ENCODE data around the gene ASCC1. TPM values are rescaled to one million over a fixed set of nuclear protein-coding genes. Genes with fewer than 3 reads are reported as not detected.

The ASCC1 gene
- total and polyA plus RNA-seq, 2 of the 13 experiments (the other 11 are each of a cell fraction or from before 2014, with no cell fraction given) = 21.6 to 30.1 TPM

DNA sequence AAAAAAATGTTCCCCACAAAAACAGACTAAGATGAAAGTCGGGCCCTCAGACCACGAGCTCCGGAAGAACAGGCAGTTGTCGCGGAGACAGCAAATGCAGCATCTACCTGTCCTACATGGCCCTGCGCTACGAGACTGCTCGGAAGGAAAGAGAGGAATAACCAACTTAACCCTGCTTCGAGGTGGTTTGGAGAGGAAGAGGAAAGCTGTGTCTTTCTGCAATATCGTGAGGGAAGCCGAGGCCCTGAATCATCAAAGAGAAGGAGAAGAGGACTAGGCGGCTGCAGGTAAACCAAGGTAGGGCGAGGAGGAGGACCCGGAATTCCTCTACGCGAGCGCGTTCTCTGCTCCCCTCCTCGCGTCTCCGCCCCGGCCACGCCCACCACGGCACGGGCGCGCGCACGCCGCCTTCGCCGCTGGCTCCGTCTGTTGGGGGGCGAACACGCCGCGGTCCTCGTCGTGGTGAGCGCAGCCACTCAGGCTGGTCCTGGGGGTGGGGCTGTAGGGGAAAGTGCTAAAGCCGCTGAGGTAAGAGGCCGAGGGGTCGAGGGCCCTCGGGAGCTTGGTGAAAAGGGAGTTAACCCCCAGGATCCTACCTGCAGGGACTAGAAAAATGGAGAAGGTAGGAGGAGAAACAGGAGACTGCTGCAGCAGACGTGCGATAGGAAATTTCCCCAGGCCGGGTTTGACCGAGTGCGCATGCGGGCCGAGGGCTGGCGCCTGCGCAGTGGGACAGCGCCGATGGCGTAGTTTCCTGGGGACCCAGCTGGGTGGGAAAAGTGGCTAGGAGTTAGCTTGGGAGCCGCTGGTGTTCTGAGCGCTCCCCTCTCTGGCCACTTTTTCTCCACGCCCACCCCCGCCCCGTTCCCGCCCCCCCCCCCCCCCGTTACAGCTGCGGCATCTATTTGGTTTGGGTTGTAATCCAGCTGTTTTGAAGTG is at the start of gene ASCC1, which contains the start of gene ANAPC16 (continued):
- TF ChIP-seq, protein P1, sequence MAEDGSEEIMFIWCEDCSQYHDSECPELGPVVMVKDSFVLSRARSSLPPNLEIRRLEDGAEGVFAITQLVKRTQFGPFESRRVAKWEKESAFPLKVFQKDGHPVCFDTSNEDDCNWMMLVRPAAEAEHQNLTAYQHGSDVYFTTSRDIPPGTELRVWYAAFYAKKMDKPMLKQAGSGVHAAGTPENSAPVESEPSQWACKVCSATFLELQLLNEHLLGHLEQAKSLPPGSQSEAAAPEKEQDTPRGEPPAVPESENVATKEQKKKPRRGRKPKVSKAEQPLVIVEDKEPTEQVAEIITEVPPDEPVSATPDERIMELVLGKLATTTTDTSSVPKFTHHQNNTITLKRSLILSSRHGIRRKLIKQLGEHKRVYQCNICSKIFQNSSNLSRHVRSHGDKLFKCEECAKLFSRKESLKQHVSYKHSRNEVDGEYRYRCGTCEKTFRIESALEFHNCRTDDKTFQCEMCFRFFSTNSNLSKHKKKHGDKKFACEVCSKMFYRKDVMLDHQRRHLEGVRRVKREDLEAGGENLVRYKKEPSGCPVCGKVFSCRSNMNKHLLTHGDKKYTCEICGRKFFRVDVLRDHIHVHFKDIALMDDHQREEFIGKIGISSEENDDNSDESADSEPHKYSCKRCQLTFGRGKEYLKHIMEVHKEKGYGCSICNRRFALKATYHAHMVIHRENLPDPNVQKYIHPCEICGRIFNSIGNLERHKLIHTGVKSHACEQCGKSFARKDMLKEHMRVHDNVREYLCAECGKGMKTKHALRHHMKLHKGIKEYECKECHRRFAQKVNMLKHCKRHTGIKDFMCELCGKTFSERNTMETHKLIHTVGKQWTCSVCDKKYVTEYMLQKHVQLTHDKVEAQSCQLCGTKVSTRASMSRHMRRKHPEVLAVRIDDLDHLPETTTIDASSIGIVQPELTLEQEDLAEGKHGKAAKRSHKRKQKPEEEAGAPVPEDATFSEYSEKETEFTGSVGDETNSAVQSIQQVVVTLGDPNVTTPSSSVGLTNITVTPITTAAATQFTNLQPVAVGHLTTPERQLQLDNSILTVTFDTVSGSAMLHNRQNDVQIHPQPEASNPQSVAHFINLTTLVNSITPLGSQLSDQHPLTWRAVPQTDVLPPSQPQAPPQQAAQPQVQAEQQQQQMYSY (CRISPR knock-in tag; IDR thresholded peaks at IDR 0.05) = peak; percentile 83
- TF ChIP-seq, protein P2, sequence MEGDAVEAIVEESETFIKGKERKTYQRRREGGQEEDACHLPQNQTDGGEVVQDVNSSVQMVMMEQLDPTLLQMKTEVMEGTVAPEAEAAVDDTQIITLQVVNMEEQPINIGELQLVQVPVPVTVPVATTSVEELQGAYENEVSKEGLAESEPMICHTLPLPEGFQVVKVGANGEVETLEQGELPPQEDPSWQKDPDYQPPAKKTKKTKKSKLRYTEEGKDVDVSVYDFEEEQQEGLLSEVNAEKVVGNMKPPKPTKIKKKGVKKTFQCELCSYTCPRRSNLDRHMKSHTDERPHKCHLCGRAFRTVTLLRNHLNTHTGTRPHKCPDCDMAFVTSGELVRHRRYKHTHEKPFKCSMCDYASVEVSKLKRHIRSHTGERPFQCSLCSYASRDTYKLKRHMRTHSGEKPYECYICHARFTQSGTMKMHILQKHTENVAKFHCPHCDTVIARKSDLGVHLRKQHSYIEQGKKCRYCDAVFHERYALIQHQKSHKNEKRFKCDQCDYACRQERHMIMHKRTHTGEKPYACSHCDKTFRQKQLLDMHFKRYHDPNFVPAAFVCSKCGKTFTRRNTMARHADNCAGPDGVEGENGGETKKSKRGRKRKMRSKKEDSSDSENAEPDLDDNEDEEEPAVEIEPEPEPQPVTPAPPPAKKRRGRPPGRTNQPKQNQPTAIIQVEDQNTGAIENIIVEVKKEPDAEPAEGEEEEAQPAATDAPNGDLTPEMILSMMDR (CRISPR knock-in tag; IDR thresholded peaks at IDR 0.05) = peak; percentile 27; the same call in 1 of the 2 replicates
- TF ChIP-seq, protein P3, sequence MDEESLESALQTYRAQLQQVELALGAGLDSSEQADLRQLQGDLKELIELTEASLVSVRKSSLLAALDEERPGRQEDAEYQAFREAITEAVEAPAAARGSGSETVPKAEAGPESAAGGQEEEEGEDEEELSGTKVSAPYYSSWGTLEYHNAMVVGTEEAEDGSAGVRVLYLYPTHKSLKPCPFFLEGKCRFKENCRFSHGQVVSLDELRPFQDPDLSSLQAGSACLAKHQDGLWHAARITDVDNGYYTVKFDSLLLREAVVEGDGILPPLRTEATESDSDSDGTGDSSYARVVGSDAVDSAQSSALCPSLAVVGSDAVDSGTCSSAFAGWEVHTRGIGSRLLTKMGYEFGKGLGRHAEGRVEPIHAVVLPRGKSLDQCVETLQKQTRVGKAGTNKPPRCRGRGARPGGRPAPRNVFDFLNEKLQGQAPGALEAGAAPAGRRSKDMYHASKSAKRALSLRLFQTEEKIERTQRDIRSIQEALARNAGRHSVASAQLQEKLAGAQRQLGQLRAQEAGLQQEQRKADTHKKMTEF (CRISPR knock-in tag; IDR thresholded peaks at IDR 0.05) = peak; percentile 93
- TF ChIP-seq ZNF816 (CRISPR knock-in tag; IDR thresholded peaks at IDR 0.05; ENCODE audit: borderline replicate concordance) (peak; percentile 83), ZNF724P (CRISPR knock-in tag; IDR thresholded peaks at IDR 0.05; ENCODE audit: borderline replicate concordance) (peak; percentile 27; the same call in 1 of the 2 replicates), GATAD2A (CRISPR knock-in tag; IDR thresholded peaks at IDR 0.05) (peak; percentile 35), KDM5B (CRISPR knock-in tag; IDR thresholded peaks at IDR 0.05; ENCODE audit: borderline replicate concordance) (peak; percentile 87; the same call in 1 of the 2 replicates), HOXA7 (CRISPR knock-in tag; IDR thresholded peaks at IDR 0.05) (no peak), BRCA1 (CRISPR knock-in tag; IDR thresholded peaks at IDR 0.05) (no peak), LCORL (IDR thresholded peaks at IDR 0.05) (no peak), LCORL (CRISPR knock-in tag; IDR thresholded peaks at IDR 0.05) (peak; percentile 91)
- TF ChIP-seq, protein P4, sequence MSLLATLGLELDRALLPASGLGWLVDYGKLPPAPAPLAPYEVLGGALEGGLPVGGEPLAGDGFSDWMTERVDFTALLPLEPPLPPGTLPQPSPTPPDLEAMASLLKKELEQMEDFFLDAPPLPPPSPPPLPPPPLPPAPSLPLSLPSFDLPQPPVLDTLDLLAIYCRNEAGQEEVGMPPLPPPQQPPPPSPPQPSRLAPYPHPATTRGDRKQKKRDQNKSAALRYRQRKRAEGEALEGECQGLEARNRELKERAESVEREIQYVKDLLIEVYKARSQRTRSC (CRISPR knock-in tag; IDR thresholded peaks at IDR 0.05; ENCODE audit: low read depth) = 0 out of 2 replicates have a peak, but pooled peaks have one; percentile 38
- TF ChIP-seq, protein P5, sequence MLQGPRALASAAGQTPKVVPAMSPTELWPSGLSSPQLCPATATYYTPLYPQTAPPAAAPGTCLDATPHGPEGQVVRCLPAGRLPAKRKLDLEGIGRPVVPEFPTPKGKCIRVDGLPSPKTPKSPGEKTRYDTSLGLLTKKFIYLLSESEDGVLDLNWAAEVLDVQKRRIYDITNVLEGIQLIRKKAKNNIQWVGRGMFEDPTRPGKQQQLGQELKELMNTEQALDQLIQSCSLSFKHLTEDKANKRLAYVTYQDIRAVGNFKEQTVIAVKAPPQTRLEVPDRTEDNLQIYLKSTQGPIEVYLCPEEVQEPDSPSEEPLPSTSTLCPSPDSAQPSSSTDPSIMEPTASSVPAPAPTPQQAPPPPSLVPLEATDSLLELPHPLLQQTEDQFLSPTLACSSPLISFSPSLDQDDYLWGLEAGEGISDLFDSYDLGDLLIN (CRISPR knock-in tag; IDR thresholded peaks at IDR 0.05; ENCODE audit: borderline replicate concordance) = peak; percentile 75; the same call in 1 of the 2 replicates

All from HepG2 (cell line).